Cardiac fibroblast (primary cell): Measurements from ENCODE around the gene LYPD6.

Experiments
- DNase-seq, 2 donors: peaks; one replicate each; pipeline versions ENCODE4 v3.0.0 to v3.0.0-alpha.2; 2010; ENCODE audit warnings: low read depth in 2 of 2
- H3K4me3 ChIP-seq, 2 donors: replicated peaks in 1 of 2; 1 replicate in 1 of 2; 2 replicates in 1 of 2; pipeline ENCODE4 v1.5.1; 2011; ENCODE audit warnings: low read depth in 2 of 2, low read length in 2 of 2, mild to moderate bottlenecking in 2 of 2, moderate library complexity in 1 of 2
- TF ChIP-seq, protein P1 (sequence below): IDR thresholded peaks from one replicate; pipeline ENCODE4 v1.5.1; 2011; ENCODE audit warnings: low read depth, mild to moderate bottlenecking, low read length, inconsistent platforms

Gene LYPD6

GRCh38 chr2:149375801-149376361 lies 45.5 kb downstream of the LYPD6 start:
- DNase-seq: peak in 1 of 2 donors; percentile 34
- TF ChIP-seq, protein P1, sequence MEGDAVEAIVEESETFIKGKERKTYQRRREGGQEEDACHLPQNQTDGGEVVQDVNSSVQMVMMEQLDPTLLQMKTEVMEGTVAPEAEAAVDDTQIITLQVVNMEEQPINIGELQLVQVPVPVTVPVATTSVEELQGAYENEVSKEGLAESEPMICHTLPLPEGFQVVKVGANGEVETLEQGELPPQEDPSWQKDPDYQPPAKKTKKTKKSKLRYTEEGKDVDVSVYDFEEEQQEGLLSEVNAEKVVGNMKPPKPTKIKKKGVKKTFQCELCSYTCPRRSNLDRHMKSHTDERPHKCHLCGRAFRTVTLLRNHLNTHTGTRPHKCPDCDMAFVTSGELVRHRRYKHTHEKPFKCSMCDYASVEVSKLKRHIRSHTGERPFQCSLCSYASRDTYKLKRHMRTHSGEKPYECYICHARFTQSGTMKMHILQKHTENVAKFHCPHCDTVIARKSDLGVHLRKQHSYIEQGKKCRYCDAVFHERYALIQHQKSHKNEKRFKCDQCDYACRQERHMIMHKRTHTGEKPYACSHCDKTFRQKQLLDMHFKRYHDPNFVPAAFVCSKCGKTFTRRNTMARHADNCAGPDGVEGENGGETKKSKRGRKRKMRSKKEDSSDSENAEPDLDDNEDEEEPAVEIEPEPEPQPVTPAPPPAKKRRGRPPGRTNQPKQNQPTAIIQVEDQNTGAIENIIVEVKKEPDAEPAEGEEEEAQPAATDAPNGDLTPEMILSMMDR: no peak
- H3K4me3 ChIP-seq: no peak overlapping the region

DNA sequence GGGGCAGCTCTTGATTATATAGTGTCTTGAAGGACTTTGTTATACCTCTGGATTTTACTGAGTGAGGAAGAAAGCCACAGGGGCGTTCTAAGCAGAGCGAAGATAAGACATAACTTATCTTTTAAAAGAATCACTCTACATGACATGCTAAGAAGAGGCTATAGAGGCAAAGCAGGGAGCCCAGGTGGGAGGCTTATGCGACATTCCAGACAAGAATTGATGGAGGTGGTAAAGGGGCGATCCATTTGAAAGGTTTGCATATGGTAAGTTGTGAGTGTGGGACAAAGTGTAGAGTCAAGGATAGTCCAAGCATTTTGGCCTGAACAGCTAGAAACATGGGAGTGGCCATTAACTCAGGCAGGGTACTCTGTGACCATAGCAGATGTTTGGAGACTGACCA lies 49.8 kb downstream of the LYPD6 start:
- DNase-seq: no peak
- TF ChIP-seq, protein P1: no peak
- H3K4me3 ChIP-seq: no peak overlapping the region

- TF ChIP-seq, protein P1: no peak
- no peak overlapping the region for H3K4me3 ChIP-seq
- peak in 1 of 2 donors; percentile 10 for DNase-seq
These were observed 53.0 kb downstream of the LYPD6 start for GRCh38 chr2:149383340-149383739.

GRCh38 chr2:149385350-149385749 lies 55.0 kb downstream of the LYPD6 start:
- TF ChIP-seq, protein P1: no peak
- DNase-seq: no peak
- H3K4me3 ChIP-seq: no peak overlapping the region

- TF ChIP-seq, protein P1: no peak
- no peak for DNase-seq
- H3K4me3 ChIP-seq: no peak overlapping the region
These were observed 57.0 kb downstream of the LYPD6 start for GRCh38 chr2:149387411-149387810.

GRCh38 chr2:149388120-149388816 lies 57.9 kb downstream of the LYPD6 start:
- no peak overlapping the region for H3K4me3 ChIP-seq
- TF ChIP-seq, protein P1: no peak
- DNase-seq: no peak
